ENCODE data around the gene ZNF444. TPM values are rescaled to one million over a fixed set of nuclear protein-coding genes. Genes with fewer than 3 reads are reported as not detected.

The ZNF444 gene
- total RNA-seq, 1 experiment from 2014 or later = 35.6 TPM

- no peak for DNase-seq (ENCODE audit: low read depth)
These were observed 34.1 kb upstream of the ZNF444 start for GRCh38 chr19:56106993-56107392.

GRCh38 chr19:56107626-56108351, 33.3 kb upstream of the ZNF444 start:
- no peak for DNase-seq (ENCODE audit: low read depth)

GRCh38 chr19:56108447-56109195, 32.5 kb upstream of the ZNF444 start:
- no peak for DNase-seq (ENCODE audit: low read depth)

- no peak for DNase-seq (ENCODE audit: low read depth)
These were observed 31.9 kb upstream of the ZNF444 start for GRCh38 chr19:56109226-56109625.

- no peak for DNase-seq (ENCODE audit: low read depth)
These were observed 30.3 kb upstream of the ZNF444 start for GRCh38 chr19:56110515-56111448.

GRCh38 chr19:56111601-56112312, 29.3 kb upstream of the ZNF444 start:
- no peak for DNase-seq (ENCODE audit: low read depth)

GRCh38 chr19:56112313-56112709, 28.8 kb upstream of the ZNF444 start:
- no peak for DNase-seq (ENCODE audit: low read depth)

GRCh38 chr19:56113074-56113632, 27.9 kb upstream of the ZNF444 start:
- no peak for DNase-seq (ENCODE audit: low read depth)

GRCh38 chr19:56114051-56114777, 26.9 kb upstream of the ZNF444 start:
- no peak for DNase-seq (ENCODE audit: low read depth)

- DNase-seq (ENCODE audit: low read depth) = no peak
These were observed 26.3 kb upstream of the ZNF444 start for GRCh38 chr19:56114778-56115110.

- no peak for DNase-seq (ENCODE audit: low read depth)
These were observed 25.6 kb upstream of the ZNF444 start for GRCh38 chr19:56115490-56115889.

- DNase-seq (ENCODE audit: low read depth) = no peak
These were observed 24.5 kb upstream of the ZNF444 start for GRCh38 chr19:56116606-56117005.

- no peak for DNase-seq (ENCODE audit: low read depth)
These were observed 23.7 kb upstream of the ZNF444 start for GRCh38 chr19:56117376-56117884.

GRCh38 chr19:56117889-56118288, 23.2 kb upstream of the ZNF444 start:
- no peak for DNase-seq (ENCODE audit: low read depth)

GRCh38 chr19:56118666-56119581, 22.2 kb upstream of the ZNF444 start:
- DNase-seq (ENCODE audit: low read depth) = no peak

GRCh38 chr19:56119582-56119978, 21.5 kb upstream of the ZNF444 start:
- no peak for DNase-seq (ENCODE audit: low read depth)

- no peak for DNase-seq (ENCODE audit: low read depth)
These were observed 21.1 kb upstream of the ZNF444 start for GRCh38 chr19:56120002-56120370.

- DNase-seq (ENCODE audit: low read depth) = peak; percentile 77
These were observed 20.5 kb upstream of the ZNF444 start for GRCh38 chr19:56120371-56121179.

Data from HT1080 (cell line).